Stimulated activated CD8-positive, alpha-beta memory T cell treated with anti-CD3 and anti-CD28 coated beads, Interleukin-15, amount 100 ng/mL, for 1 hour (primary cell): ENCODE measurements around the gene MAGEB17.
"Not testable (repeated sequence)": the region's sequence is repeated elsewhere in the genome, so short reads cannot be mapped to it uniquely, and the experiment has no call there.

Experiments used
- DNase-seq: peaks from one replicate; pipeline ENCODE4 v3.0.0-alpha.2; 2020; ENCODE audit warnings: low read depth

The MAGEB17 gene

DNA sequence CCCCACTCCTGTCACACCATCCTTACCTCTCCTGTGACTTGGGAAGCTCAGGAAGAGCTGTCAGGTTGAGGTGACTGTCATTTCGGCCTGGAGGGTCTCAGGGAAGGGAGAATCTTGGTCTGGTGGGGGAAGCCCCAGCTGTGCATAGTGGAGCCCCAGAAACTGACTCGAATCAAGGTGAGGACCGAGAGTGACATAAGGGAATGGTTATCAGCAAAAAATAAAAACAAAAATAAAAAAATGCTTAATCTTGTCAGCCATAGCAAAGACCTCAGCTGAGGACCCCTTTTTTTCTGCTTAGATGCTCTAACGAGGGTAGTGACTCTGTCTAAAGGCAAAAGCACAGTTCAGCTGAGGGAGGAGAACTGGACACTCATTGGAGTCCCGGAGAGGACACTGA lies at the start of gene MAGEB17:
Gene MAGEB17, plus strand, starts transcription at position 301 of the 400 bp plus-strand sequence. CDS start 2,902 bp downstream, outside the sequence.
- no peak for DNase-seq

DNA sequence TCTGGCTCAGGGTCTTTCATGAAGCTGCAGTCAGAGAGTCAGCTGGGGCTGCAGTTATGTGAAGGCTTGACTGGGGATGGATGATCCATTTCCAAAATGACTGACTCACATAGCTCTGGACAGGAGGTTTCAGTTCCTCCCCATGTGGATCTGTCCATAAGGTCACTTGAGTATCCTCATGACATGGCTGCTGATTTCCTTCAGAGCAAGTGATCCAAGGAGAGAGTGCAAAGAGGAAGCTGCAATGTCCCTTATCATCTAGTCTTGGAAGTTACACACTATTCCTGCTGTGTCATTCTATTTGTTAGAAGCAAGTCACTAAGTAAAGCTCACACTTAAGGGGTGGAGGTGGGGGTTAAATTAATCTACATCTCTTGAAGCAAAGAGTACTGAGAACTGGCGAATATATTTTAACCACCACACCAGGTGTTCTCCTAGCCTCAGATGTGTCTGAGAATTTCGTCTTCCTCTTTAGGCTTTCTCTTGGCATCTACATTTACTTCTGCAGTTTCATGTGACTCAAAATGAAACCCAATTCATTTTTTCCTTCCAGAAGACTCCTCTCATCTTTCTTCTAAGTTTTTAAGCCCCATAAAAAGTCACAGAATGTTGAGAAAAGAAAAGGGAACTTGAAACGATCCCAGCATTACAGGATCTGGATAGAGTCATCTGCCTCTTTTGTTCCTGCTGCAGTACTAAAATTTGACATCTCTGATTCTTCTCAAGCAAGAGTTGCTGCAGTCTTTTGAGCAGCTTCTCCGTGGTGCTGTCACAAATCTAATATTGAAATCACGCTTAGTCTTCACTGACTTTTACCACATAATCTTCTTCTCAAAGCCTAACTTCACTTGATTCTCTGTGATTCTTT lies 47.7 kb upstream of the MAGEB17 start:
- DNase-seq, result no peak

DNA sequence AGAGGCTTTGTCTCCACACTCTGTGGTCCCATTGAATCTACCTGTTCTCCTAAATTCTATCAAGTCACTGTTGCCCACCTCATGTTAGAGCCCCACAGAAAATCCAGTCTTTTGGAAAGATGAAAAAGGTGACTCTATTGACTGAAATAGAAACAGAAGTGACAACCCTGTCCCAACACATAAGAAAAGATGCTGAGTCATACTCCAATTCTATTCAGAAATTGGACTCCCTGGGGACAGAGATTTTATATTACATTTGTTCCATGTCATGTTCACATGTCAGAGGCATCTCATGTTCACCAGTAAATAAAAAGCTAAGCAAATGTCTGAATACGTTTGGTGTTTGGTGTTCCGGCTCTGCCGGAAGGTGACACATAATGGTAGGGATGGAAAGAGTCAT lies 46.9 kb upstream of the MAGEB17 start:
- DNase-seq, result no peak

DNA sequence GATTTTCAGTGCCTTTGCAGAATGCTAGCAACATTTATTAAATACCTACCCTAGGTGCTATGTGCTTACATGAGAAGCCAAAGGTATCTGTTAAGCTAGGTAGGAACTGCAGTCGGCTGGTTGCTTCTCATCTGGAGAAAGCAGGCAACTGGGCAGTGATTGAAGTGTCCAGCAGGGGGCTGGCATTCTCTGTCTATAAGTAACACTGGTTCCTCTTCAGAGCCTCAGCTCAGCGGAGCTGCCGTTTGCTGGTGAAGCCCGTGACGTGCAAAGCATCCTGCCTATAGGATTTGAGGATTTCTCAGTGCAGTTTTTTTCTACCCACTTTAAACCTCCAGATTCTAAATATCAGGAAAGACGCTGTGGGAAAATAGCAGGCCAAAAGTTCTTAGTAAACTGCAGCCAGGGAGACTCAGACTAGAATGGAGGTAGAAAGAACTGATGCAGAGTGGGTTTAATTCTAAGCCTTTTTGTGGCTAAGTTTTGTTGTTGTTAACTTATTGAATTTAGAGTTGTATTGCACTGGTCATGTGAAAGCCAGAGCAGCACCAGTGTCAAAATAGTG lies 44.0 kb upstream of the MAGEB17 start, which contains the start of gene GRPR:
Gene GRPR, plus strand, starts transcription at position 344 of the 565 bp plus-strand sequence. CDS start 389 bp downstream, outside the sequence.
- DNase-seq, result peak; percentile 29

GRCh38 chrX:16124201-16124600 lies 43.1 kb upstream of the MAGEB17 start:
- DNase-seq, result no peak

DNA sequence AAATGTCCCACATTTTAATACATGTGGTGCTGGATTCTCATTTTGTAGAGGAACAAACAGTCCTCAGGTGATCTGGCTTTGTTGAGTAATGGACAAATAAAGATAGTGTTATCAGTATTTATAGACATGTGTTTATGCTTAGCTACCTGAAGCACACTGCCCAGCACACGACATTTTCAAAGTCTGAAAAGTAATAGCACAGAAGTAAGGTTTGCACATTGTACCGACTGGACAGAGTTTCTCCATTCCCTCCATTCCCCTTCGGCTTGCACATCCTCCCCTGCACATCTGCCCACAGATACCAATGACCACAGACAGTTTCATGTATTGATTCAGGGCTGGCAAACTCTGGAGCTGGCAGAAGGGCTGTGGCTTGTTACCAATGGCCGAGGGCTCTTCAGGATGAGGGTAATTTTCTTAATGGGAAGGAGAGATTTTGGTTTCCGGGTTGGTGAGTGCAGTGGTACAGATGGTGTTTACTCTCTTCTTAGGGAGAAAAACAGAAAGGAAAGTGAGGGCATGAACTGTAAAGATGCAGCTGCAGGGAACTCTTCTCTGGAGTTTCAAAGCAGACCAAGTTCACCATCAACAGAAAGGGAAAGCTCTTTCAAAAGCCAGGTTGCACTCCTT lies 41.6 kb upstream of the MAGEB17 start:
- no peak for DNase-seq

DNA sequence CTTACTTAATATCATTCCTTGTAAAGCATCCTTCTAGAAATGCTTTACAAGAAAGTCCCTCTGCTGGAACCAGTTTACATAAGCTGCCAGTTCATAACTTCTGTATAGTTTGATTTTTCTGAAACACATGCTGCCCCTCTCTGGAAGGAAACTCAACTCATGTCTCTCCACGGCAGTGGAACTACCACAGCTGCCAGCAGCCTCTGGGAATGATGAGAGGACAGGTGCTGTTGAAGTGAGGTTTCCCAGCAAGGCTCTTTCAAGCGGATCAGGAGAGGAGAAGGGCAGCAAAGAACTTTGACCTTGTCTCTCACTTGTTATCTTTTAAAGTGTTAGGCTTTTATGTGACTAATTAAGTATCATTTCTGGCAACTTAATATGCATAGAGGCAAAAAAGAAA lies 36.6 kb upstream of the MAGEB17 start:
- no peak for DNase-seq

DNA sequence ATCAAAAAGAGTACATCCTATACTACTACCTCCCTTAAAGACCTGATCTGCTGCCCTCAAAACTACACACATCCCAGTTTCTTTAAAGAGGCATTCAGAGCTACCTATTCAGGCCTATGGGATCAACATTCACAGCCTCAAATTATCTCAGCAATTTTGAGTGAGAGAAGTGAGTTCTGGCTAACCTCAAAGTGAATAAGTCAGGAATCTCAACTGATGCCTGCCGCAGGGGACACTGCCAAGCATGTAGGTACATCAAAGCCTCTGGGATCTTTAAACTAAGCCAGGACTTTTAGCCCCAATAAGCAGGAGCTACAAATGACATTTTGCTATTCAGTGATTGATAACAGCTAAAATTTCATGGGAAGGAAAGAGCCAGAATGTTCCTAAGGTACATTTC lies 32.3 kb upstream of the MAGEB17 start:
- DNase-seq, result no peak

GRCh38 chrX:16136080-16136479 lies 31.2 kb upstream of the MAGEB17 start:
- DNase-seq, result no peak

DNA sequence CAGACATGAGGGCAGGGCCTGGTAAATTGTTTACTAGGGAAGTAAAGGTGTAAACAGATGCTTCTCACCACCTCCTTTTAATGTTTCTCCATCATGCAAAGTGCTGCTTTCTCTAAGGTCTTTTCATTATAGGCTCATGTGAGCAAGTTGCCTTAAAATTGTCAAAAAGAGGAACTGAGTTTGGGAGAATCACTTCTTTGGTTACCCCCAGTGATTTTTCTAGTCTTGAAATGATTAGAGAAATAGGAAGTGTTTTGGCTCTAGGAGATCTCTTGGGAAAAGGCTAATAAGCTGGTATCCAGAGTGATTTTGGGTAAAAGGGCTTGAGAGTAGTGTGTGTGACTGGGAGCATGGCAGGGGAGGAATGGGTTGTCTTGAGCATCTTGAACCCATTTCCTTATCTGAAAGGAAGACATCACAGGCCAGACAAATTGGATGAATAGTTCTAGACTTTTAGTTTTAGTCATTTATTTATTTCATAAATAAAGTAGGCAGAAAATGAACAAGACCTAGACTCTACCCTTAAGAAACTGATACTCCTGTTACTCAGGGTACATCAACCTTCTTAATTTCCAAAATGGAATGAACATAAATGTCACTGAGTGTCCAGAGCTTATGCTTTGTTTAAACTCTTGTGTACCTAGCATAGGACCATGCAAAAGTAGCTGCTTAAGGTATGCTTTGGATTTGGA lies 29.7 kb upstream of the MAGEB17 start:
- no peak for DNase-seq

DNA sequence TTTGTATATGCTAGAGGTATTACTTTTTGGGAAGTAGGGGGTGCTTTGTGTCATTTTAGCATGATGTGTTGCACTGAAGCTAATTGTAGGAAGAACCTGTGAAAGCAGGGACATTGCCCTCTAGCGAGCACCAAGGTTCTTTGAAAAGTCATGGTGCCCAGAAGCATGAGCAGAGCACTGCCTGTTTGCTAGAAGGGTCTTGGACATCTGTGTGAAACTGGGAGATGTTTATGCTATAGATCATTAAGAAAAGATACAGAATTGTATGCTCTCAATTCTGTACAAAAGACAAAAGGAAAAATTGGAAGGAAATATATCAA lies 29.2 kb upstream of the MAGEB17 start:
- no peak for DNase-seq

- DNase-seq, result no peak
Observed at GRCh38 chrX:16140448-16140847, 26.8 kb upstream of the MAGEB17 start.

GRCh38 chrX:16140983-16141382 lies 26.3 kb upstream of the MAGEB17 start:
- no peak for DNase-seq

GRCh38 chrX:16141422-16142245 lies 25.6 kb upstream of the MAGEB17 start:
- DNase-seq, result no peak

DNA sequence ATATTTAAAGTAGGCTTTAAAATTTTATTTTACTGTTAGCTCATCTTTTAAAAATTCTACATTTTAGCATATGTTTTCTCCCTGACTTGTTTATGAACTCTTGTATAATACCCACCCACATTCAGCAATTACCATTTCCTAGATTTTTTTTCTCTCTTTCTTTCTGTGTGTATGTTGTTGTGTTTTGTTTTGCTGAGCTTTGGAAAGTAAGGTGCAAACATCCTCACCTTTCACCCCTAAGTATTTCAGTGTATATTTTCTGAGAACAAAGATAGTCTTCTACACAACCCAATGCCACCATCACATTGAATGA lies 25.1 kb upstream of the MAGEB17 start:
- no peak for DNase-seq

- no peak for DNase-seq
Observed at GRCh38 chrX:16143968-16144367, 23.3 kb upstream of the MAGEB17 start.

GRCh38 chrX:16144420-16144819 lies 22.9 kb upstream of the MAGEB17 start:
- DNase-seq, result no peak

GRCh38 chrX:16145093-16145492 lies 22.2 kb upstream of the MAGEB17 start:
- not testable (repeated sequence) for DNase-seq

GRCh38 chrX:16145656-16146055 lies 21.6 kb upstream of the MAGEB17 start:
- DNase-seq, result no peak

- no peak for DNase-seq
Observed at GRCh38 chrX:16148896-16149295, 18.4 kb upstream of the MAGEB17 start.

DNA sequence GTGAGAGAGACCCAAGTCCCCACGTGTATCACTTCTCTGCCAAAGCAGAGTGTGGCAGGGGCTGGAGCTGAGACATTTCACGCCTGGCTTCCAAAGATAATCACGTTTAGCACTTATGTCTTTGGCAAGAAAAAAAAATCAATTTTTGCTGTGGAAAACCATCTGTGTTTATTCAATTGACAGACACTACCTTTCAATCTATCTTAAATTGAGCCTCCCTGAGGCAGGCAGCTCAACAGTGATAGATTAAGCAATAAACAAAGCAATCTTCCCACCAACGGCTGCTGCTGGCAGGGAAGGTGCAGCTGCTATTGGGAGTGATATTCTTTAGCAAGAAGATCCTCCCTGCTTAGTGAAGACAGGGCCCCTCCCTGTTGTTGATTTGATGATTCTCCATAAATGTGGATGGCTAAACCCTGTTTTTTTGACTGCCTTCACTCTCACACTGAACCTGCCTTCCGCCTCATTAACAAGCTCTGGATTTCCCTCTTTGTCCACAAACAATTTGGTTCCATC lies 11.6 kb upstream of the MAGEB17 start:
- DNase-seq, result no peak
